K562 (cell line): ENCODE results near the gene LMLN. TPM values are rescaled to one million over a fixed set of nuclear protein-coding genes. Genes with fewer than 3 reads are reported as not detected.

ENCODE experiments used
- ATF7 ChIP-seq: fragments of 450-650 bp; IDR thresholded peaks from 2 replicates; pipeline ENCODE4 v1.7.1; 2014; ENCODE audit warnings: mild to moderate bottlenecking, moderate library complexity
- C11orf30 ChIP-seq: fragments of 450-650 bp; IDR thresholded peaks from 2 replicates; pipeline ENCODE4 v1.6.1; 2016; ENCODE audit warnings: low read depth, mild to moderate bottlenecking
- HOMEZ ChIP-seq: fragments of 250-450 bp; sonication (Bioruptor Pico); IDR thresholded peaks from 2 replicates; pipeline ENCODE4 v1.4.0; 2020; ENCODE audit warnings: mild to moderate bottlenecking, moderate library complexity
- MNT ChIP-seq, 2 experiments: fragments of 450-650 bp; conservative IDR thresholded peaks; 2 replicates each; pipeline ENCODE4 v1.6.1; 2017; ENCODE audit warnings: mild to moderate bottlenecking in 2 of 2, moderate library complexity in 2 of 2
- SMARCA5 ChIP-seq: fragments of 450-650 bp; IDR thresholded peaks from 2 replicates; pipeline ENCODE4 v1.6.1; 2016
- TAF15 ChIP-seq: fragments of 200-400 bp; formaldehyde crosslinking; IDR thresholded peaks from 2 replicates; pipeline ENCODE4 v1.6.1; 2017; ENCODE audit warnings: mild to moderate bottlenecking, low read depth, low read length, moderate library complexity
- TFE3 ChIP-seq: fragments of 450-650 bp; formaldehyde crosslinking; IDR thresholded peaks from 2 replicates; pipeline ENCODE4 v1.4.0; 2020; ENCODE audit warnings: mild to moderate bottlenecking, mixed read lengths
- TRIM25 ChIP-seq: fragments of 450-650 bp; IDR thresholded peaks from 2 replicates; pipeline ENCODE4 v1.7.0; 2016; ENCODE audit warnings: borderline replicate concordance
- USF2 ChIP-seq: sonication (generic); formaldehyde crosslinking; IDR thresholded peaks from 2 replicates; pipeline ENCODE4 v1.5.0; 2020; ENCODE audit warnings: missing genetic modification reagents
- ZNF512 ChIP-seq: IDR thresholded peaks from 2 replicates; pipeline ENCODE4 v1.6.1; 2016; ENCODE audit warnings: missing genetic modification characterization, missing compliant biosample characterization
- ZNF57 ChIP-seq: fragments of 450-650 bp; formaldehyde crosslinking; IDR thresholded peaks from 2 replicates; pipeline ENCODE4 v1.4.0; 2020; ENCODE audit warnings: mild to moderate bottlenecking, moderate library complexity
- ZNF583 ChIP-seq: fragments of 250-450 bp; sonication (Bioruptor Pico); IDR thresholded peaks from 2 replicates; pipeline ENCODE4 v1.4.0; 2020
- ZNF740 ChIP-seq, 3 experiments: fragments of 200-800 bp in 1 of 3; sonication (Bioruptor generic) in 1 of 3; sonication (generic) in 1 of 3; formaldehyde crosslinking in 1 of 3; IDR thresholded peaks; 2 replicates each; pipeline versions ENCODE4 v1.6.1 to v1.8.0; 2016 to 2022; ENCODE audit warnings: mild to moderate bottlenecking in 2 of 3, missing compliant biosample characterization in 2 of 3, missing genetic modification characterization in 2 of 3, missing genetic modification reagents in 1 of 3
- polyA plus RNA-seq, 8 experiments: library from polyadenylated mRNA; depleted of rRNA in 4 of 8; stranded (reverse) in 5 of 8; unstranded in 3 of 8; fragments of >200 nt; fragmentation: Nextera tagmentation in 2 of 8; fragmentation: Illumina TruSeq in 1 of 8; extraction: Ambion mirVana in 2 of 8; extraction: Trizol in 1 of 8; gene quantifications; 2 replicates each; pipeline versions ENCODE4 v1.2.1 to v1.2.3, GENCODE V29; 2011 to 2014; ENCODE audit warnings: inconsistent platforms in 1 of 8, missing spikeins in 1 of 8
- total RNA-seq, 7 experiments: library from RNA; depleted of rRNA in 6 of 7; stranded (reverse); fragments of >200 nt in 6 of 7; fragmentation: Illumina TruSeq in 2 of 7; extraction: Trizol in 2 of 7; gene quantifications; 2 replicates each; pipeline versions ENCODE4 v1.2.1 to v1.2.3, GENCODE V29; 2011 to 2021; ENCODE audit warnings: low replicate concordance in 1 of 7

Gene LMLN
- total and polyA plus RNA-seq, 9 of the 15 experiments (the other 6 are each of a cell fraction or from before 2014, with no cell fraction given) = 2.2 to 15.9 (median 6.9) TPM

GRCh38 chr3:197949778-197950676 lies 10.0 kb upstream of the LMLN start, which contains the start of gene RPL35A (continued):
- no peak for TF ChIP-seq ZNF512 (tag)
- TF ChIP-seq TRIM25 = no peak
- no peak for TF ChIP-seq HOMEZ (CRISPR knock-in tag)
- TF ChIP-seq ATF7 = peak; percentile 75; the same call in 1 of the 2 replicates
- peak; percentile 67 for TF ChIP-seq C11orf30
- TF ChIP-seq ZNF57 (CRISPR knock-in tag) = no peak
- TF ChIP-seq ZNF583 = no peak
- no peak for TF ChIP-seq USF2
- TF ChIP-seq SMARCA5 = no peak
- TF ChIP-seq TFE3 (CRISPR knock-in tag) = no peak
- TF ChIP-seq MNT (conservative IDR thresholded peaks at IDR 0.05) = peak; percentile 81 to 84
- no peak for TF ChIP-seq TAF15
- TF ChIP-seq ZNF740 (CRISPR knock-in tag; IDR thresholded peaks at IDR 0.05) = no peak
- no peak for TF ChIP-seq ZNF740 (tag; IDR thresholded peaks at IDR 0.05)
